Activated CD4-positive, alpha-beta T cell treated with anti-CD3 and anti-CD28 coated beads, Interleukin-2, amount 10 ng/mL, durations not matched to agents 7 days and 5 days (primary cell): ENCODE measurements around the gene EPN1. TPM values are rescaled to one million over a fixed set of nuclear protein-coding genes. Genes with fewer than 3 reads are reported as not detected.

ENCODE experiments used
- total RNA-seq, 2 experiments: library from RNA; stranded (reverse); gene quantifications; one replicate each; pipeline ENCODE4 v1.2.3, GENCODE V29; 2021

EPN1 gene
- total RNA-seq, 2 experiments from 2014 or later, result 50.8 to 64.2 TPM

Other genes starting within 250 kb of the EPN1 start
- not detected for gene SHISA7, start 231.9 kb upstream of the EPN1 start, total RNA-seq
- 10 to 100 TPM; 18.9 to 20.7 TPM for gene ISOC2, start 213.6 kb upstream of the EPN1 start, total RNA-seq
- gene C19orf85, start 210.5 kb upstream of the EPN1 start, total RNA-seq, result not detected
- 1 to 10 TPM; 7.3 to 9.7 TPM for gene ZNF628, start 198.6 kb upstream of the EPN1 start, total RNA-seq
- gene NAT14, start 190.0 kb upstream of the EPN1 start, total RNA-seq, result 10 to 100 TPM; 11.7 TPM
- gene SSC5D, start 186.8 kb upstream of the EPN1 start, total RNA-seq, result under 1 TPM; 0.42 to 0.98 TPM
- gene SBK2, start 138.1 kb upstream of the EPN1 start, total RNA-seq, result not detected
- not detected for gene SBK3, start 129.7 kb upstream of the EPN1 start, total RNA-seq
- gene ZNF579, start 94.4 kb upstream of the EPN1 start, total RNA-seq, result 1 to 10 TPM; 7.0 to 8.0 TPM
- 10 to 100 TPM; 15.3 to 16.9 TPM for gene FIZ1, start 75.7 kb upstream of the EPN1 start, total RNA-seq
- 10 to 100 TPM; 31.2 to 32.9 TPM for gene ZNF524, start 74.9 kb upstream of the EPN1 start, total RNA-seq
- 10 to 100 TPM; 14.2 TPM for gene ZNF865, start 69.6 kb upstream of the EPN1 start, total RNA-seq
- gene ZNF784, start 50.7 kb upstream of the EPN1 start, total RNA-seq, result 1 to 10 TPM; 4.3 to 5.8 TPM
- 10 to 100 TPM; 44.6 to 45.9 TPM for gene ZNF580, start 34.2 kb upstream of the EPN1 start, total RNA-seq
- gene ZNF581, start 31.6 kb upstream of the EPN1 start, total RNA-seq, result 10 to 100 TPM; 24.1 to 25.5 TPM
- gene CCDC106, start 27.0 kb upstream of the EPN1 start, total RNA-seq, result 1 to 10 TPM; 8.3 to 8.8 TPM
- gene U2AF2, start 20.2 kb upstream of the EPN1 start, total RNA-seq, result 100 to 1,000 TPM; 239 to 281 TPM
- gene NLRP9, start 63.2 kb downstream of the EPN1 start, total RNA-seq, result not detected
- not detected for gene RFPL4A, start 83.9 kb downstream of the EPN1 start, total RNA-seq
- gene RFPL4AL1, start 93.9 kb downstream of the EPN1 start, total RNA-seq, result not detected
- gene NLRP11, start 156.8 kb downstream of the EPN1 start, total RNA-seq, result not detected
- not detected for gene NLRP4, start 161.3 kb downstream of the EPN1 start, total RNA-seq